ENCODE data around the gene ST6GALNAC4. TPM values are rescaled to one million over a fixed set of nuclear protein-coding genes. Genes with fewer than 3 reads are reported as not detected.

ST6GALNAC4 gene
- total RNA-seq, 1 experiment from 2014 or later = 25.7 TPM

DNA sequence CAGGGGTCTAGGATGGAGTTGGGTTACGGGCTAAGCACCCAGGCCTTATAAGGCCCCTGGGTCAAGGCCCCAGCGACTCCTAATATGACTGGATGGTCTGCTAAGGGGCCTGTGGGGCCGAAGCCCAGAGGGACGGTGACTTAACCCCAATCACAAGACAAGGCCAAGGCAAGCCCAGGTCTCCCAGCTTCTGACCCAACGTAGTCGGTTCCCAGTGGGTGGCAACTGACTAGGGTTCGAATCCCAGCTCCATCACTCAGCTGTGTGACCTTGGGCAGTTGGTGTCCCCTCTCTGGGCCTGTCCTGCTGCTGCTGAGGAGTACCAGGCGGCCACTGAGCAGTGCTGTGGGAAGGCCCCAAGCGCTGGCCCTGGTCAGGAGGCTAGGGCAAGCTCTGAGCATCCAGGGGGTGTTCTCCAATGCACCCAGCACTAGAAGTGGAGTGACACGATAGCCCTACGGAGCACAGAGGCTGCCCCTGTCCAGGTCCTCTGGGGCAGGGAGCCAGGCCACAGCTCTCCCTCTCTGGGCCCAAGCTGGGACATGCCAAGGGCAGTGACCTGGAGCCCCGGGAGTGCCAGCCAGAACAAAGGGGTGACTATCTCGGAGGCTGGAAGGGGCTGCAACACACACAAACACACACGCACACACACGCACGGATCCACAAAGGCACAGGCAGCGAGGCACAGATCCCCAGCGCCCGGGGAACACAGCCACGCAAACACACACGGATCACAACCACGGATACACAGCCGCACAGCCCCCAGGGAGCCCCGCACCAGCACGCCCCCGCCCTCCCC is 39.9 kb downstream of the ST6GALNAC4 start:
- Mint-ChIP-seq H3K27ac (no peak overlapping the region), H3K4me1 (peaks cover 8% of the 10 kb centered on the region), H3K9me3 (no peaks in the 10 kb centered on the region), H3K4me3 (peak overlapping the region; percentile 74), H3K27me3 (ENCODE audit: low read depth) (no peaks in the 10 kb centered on the region), H3K36me3 (no peaks in the 10 kb centered on the region)
- POLR2A ChIA-PET = no interaction called here
- ATAC-seq = peak; percentile 17
- CTCF ChIA-PET = interaction anchor here (0.7 to 3.0 kb wide), 5 partner anchors 8 to 142 kb away, joined by 3 to 17 read pairs (median 11); partner anchors contain the start of genes ENG and TOR2A
- no peak for DNase-seq (ENCODE audit: low spot score)
- no peak for TF ChIP-seq ATF1 (CRISPR knock-in tag; IDR thresholded peaks at IDR 0.05)
- TF ChIP-seq, protein P1, sequence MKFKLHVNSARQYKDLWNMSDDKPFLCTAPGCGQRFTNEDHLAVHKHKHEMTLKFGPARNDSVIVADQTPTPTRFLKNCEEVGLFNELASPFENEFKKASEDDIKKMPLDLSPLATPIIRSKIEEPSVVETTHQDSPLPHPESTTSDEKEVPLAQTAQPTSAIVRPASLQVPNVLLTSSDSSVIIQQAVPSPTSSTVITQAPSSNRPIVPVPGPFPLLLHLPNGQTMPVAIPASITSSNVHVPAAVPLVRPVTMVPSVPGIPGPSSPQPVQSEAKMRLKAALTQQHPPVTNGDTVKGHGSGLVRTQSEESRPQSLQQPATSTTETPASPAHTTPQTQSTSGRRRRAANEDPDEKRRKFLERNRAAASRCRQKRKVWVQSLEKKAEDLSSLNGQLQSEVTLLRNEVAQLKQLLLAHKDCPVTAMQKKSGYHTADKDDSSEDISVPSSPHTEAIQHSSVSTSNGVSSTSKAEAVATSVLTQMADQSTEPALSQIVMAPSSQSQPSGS (CRISPR knock-in tag; IDR thresholded peaks at IDR 0.05; ENCODE audit: borderline replicate concordance, low read depth) = no peak

DNA sequence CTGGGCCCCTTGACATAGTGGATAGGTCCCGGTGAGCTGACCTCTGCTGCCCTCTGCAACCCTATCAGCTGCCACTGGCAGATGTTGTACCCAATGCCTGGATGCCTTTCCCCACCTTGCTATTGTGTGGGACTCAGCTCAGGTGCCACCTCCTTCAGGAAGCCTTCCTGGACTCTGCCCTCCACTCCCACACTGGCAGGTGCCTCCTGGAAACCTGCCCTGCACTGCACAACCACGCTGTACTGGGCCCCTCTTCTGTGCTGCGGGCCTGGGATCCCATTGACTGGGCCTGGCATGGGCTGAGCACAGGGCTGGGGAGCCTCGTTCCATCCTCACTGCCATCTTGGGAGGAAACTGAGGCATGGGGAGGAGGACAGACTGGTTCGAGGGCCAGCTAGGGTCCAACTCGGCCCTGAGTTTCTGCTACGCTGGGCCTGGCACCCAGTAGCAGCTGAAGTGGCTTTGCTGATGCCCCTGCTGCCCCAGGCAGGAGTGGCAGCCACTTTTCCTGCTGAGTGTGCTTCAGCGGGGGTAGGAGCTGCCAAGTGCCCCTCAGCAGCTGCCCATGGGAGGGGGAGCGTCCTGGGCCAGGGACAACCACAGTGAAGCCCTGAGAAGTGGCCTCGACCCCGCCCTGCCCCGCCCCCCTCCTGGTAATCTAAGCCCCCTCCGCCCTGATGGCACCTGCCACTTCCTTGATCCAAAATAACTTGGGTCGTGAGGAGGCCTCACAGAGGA is 40.6 kb downstream of the ST6GALNAC4 start:
- H3K27me3 Mint-ChIP-seq (ENCODE audit: low read depth) = no peaks in the 10 kb centered on the region
- peaks cover 8% of the 10 kb centered on the region for H3K4me1 Mint-ChIP-seq
- H3K4me3 Mint-ChIP-seq = peak overlapping the region; percentile 74; the same call in 1 of the 2 replicates
- CTCF ChIA-PET = interaction anchor here (0.5 to 3.0 kb wide), 6 partner anchors 7 to 141 kb away, joined by 3 to 17 read pairs (median 4); partner anchors contain the start of gene TOR2A
- ATAC-seq (no peak), DNase-seq (ENCODE audit: low spot score) (no peak)
- POLR2A ChIA-PET = no interaction called here
- no peaks in the 10 kb centered on the region for H3K9me3 Mint-ChIP-seq
- H3K36me3 Mint-ChIP-seq = no peaks in the 10 kb centered on the region
- H3K27ac Mint-ChIP-seq = no peak overlapping the region
- TF ChIP-seq NFATC4 (CRISPR knock-in tag; IDR thresholded peaks at IDR 0.05) = no peak
- no peak for TF ChIP-seq ETV6 (CRISPR knock-in tag; IDR thresholded peaks at IDR 0.05)
- no peak for TF ChIP-seq JAZF1 (CRISPR knock-in tag; IDR thresholded peaks at IDR 0.05)
- TF ChIP-seq OVOL2 (CRISPR knock-in tag; IDR thresholded peaks at IDR 0.05; ENCODE audit: borderline replicate concordance) = no peak
- TF ChIP-seq ELF4 (CRISPR knock-in tag; IDR thresholded peaks at IDR 0.05; ENCODE audit: low read depth) = no peak
- no peak for TF ChIP-seq SMAD4 (CRISPR knock-in tag; IDR thresholded peaks at IDR 0.05)
- no peak for TF ChIP-seq NFE2L1 (CRISPR knock-in tag; IDR thresholded peaks at IDR 0.05)
- TF ChIP-seq ATF1 (CRISPR knock-in tag; IDR thresholded peaks at IDR 0.05) = no peak
- TF ChIP-seq, protein P2, sequence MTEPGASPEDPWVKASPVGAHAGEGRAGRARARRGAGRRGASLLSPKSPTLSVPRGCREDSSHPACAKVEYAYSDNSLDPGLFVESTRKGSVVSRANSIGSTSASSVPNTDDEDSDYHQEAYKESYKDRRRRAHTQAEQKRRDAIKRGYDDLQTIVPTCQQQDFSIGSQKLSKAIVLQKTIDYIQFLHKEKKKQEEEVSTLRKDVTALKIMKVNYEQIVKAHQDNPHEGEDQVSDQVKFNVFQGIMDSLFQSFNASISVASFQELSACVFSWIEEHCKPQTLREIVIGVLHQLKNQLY (CRISPR knock-in tag; IDR thresholded peaks at IDR 0.05) = no peak
- no peak for TF ChIP-seq ZNF671 (CRISPR knock-in tag; IDR thresholded peaks at IDR 0.05)

DNA sequence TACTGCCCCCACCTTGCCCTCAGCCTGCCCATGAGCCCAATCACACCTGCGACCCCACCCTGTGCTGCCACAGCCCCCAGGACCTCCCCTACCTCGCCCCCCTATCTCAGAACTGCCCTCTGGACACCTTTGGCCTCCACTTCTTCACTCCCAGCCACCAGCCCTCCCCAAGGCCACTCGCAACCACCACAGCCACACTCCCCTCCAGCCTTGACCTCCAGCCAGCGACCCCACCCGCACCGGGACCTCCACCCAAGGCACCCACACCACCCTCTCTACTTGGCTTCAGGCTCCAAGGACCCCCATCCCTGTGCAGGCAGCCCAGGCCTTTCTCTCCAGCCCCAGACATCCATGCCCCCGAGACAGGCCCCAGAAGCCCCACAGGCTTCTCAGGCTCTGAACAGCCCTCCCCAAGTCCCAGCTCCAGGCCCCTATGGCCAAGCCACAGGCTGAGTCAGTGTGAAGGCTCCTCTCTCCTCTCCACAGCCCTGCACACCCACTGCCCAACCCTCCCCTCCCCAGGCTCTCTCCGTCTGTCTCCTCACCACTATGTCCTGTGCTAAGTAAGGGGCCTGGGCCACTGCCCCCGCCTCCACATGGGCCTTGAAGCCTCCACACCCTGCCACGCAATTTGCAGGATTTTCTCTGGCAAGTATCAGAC is 41.4 kb downstream of the ST6GALNAC4 start:
- CTCF ChIA-PET = interaction anchor here (0.5 to 3.0 kb wide), 4 partner anchors 25 to 66 kb away, joined by 3 to 11 read pairs (median 4); no protein-coding TSS in a partner anchor
- no peaks in the 10 kb centered on the region for H3K36me3 Mint-ChIP-seq
- H3K4me1 Mint-ChIP-seq = peaks cover 8% of the 10 kb centered on the region
- no peak for TF ChIP-seq TCF7 (CRISPR knock-in tag; IDR thresholded peaks at IDR 0.05; ENCODE audit: low read depth)
- H3K4me3 Mint-ChIP-seq = no peak overlapping the region
- POLR2A ChIA-PET = no interaction called here
- no peak for ATAC-seq
- no peaks in the 10 kb centered on the region for H3K27me3 Mint-ChIP-seq (ENCODE audit: low read depth)
- no peak for DNase-seq (ENCODE audit: low spot score)
- no peaks in the 10 kb centered on the region for H3K9me3 Mint-ChIP-seq
- no peak overlapping the region for H3K27ac Mint-ChIP-seq

DNA sequence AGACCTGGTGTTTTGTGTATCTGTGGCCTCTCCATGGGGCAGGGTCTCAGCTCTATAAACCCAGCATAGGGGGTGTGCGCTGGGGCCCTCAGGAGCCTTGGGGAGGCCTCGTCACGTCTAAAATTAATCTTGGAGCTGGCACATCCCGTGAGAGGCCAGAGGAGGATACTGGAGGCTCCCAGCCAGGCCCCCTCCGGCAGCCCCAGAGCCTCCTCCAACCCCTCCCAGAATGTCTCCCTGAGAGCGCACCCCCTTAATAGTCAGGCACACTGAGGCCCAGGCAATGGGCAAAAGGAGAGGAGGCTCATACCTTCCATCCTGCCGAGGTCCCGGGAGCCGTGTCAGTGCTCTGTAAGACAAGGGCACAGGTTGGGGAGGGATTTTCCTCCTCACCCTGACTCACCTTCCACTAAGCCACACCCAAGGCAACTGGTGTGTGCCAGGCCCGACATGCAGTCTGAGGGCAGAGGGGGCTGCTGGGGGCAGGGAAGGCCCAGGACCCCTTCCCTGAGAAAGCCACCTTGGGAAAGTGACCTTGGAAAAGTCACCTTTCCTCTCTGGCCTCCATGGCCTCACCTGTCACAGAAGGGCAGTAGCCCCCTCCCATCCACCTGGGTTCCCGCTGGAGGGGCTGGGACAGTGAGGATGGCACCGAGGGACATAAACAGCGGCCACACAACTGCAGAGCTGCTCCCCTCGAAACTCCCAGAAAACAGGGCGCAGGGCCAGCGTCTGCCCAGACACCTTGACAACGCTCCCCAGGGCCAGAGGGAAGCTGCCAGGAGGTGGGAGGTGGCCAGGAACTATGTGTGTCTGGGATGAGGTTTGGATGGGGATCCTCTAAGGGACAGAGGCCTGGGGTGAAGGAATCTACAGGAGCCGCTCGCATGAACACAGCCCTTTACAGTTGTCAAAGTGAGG is 42.3 kb downstream of the ST6GALNAC4 start:
- ChIA-PET CTCF (interaction anchor here (2.0 to 2.5 kb wide), 3 partner anchors 47 to 140 kb away, joined by 6 to 11 read pairs (median 7); partner anchors contain the start of gene TOR2A), POLR2A (no interaction called here)
- Mint-ChIP-seq H3K4me3 (no peak overlapping the region), H3K4me1 (peaks cover 9% of the 10 kb centered on the region), H3K36me3 (no peaks in the 10 kb centered on the region), H3K27me3 (ENCODE audit: low read depth) (no peaks in the 10 kb centered on the region), H3K27ac (no peak overlapping the region), H3K9me3 (no peaks in the 10 kb centered on the region)
- TF ChIP-seq SOX15 (CRISPR knock-in tag; IDR thresholded peaks at IDR 0.05) = no peak
- no peak for TF ChIP-seq TEAD1 (CRISPR knock-in tag; IDR thresholded peaks at IDR 0.05)
- ATAC-seq (no peak), DNase-seq (ENCODE audit: low spot score) (no peak)

Measured in WTC11 (cell line).